Medulla oblongata (tissue), 1 donor: ENCODE results near the gene DGCR2.
"Not testable (repeated sequence)": the region's sequence is repeated elsewhere in the genome, so short reads cannot be mapped to it uniquely, and the experiment has no call there.

Source experiments
- DNase-seq: peaks from one replicate; pipeline ENCODE4 v3.0.0-alpha.2; 2015; ENCODE audit errors: extremely low spot score

The DGCR2 gene

GRCh38 chr22:19003508-19003907, 118.7 kb downstream of the DGCR2 start:
- no peak for DNase-seq

- DNase-seq: no peak
Observed at GRCh38 chr22:19002684-19003038, 119.6 kb downstream of the DGCR2 start.

DNA sequence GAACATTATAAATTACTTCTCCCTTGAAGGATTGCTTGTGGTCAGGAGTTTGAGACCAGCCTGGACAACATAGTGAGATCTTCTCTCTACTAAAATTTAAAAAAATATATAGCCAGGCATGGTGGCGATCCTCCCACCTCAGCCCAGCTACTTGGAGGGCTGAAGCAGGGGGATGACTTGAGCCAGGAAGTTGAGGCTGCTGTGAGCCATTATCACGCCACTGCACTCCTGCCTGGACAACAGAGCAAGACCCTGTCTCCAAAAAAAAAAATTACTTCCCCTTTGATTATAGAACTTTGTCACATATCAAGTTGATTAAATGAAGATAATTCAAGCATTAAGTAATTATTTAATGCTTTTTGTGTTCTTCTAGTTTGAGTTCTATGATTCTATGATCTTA, 121.0 kb downstream of the DGCR2 start:
- no peak for DNase-seq

- not testable (repeated sequence) for DNase-seq
Observed at GRCh38 chr22:19000106-19000505, 122.1 kb downstream of the DGCR2 start.

DNA sequence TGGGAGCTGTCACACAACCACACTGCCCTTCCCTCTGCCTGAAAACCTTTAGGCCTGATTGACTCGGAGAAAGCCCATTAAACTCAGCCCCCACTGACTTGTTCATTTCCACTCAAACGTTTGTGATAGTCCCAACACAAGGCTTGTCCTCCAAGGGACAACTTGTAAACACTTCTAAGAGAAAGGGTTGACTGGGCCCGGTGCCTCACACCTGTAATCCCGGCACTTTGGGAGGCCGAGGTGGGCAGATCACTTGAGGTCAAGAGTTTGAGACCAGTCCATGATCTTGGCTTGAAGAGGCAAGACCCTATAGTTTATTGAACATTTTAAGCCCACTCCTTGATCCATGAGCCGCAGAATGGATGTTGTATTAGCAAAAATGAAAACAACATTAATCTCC, 122.8 kb downstream of the DGCR2 start:
- DNase-seq: no peak

- DNase-seq: no peak
Observed at GRCh38 chr22:18999008-18999407, 123.2 kb downstream of the DGCR2 start.

- no peak for DNase-seq
Observed at GRCh38 chr22:18997925-18998315, 124.3 kb downstream of the DGCR2 start.

- no peak for DNase-seq
Observed at GRCh38 chr22:18997306-18997924, 124.8 kb downstream of the DGCR2 start.

- no peak for DNase-seq
Observed at GRCh38 chr22:18996376-18996900, 125.8 kb downstream of the DGCR2 start.

- DNase-seq: no peak
Observed at GRCh38 chr22:18995327-18995711, 126.9 kb downstream of the DGCR2 start.

DNA sequence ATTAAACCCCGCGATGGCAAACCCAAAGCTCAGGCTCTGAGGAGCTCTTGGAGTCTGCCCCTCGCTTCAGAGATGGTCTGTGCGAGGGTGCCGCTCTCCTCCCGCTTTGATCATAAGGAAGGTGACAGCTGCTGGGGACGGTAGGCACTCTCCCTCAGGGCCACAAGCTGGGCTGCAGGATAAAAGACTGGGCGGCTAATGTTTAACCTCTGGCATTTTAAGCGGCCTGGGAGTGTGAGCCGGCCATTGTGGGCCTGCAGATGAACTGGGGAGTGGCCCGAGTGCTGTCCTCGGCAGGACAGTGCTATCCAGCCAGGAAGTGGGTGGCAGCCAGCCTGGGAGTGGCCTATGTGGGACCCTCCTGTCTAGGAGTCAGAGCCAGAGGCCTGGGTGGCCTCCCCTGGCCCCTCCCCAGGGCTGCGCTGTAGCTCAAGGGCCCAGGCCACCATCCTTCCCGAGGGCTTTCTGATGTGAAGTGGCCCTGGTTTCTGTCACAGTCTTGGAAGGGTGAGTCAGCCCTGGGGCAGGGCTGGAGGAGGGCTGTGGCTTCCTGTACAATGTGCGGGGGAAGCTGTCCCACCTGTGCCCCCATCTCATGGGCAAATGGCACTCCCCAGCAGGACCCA, 127.4 kb downstream of the DGCR2 start:
- no peak for DNase-seq

- no peak for DNase-seq
Observed at GRCh38 chr22:18994056-18994455, 128.2 kb downstream of the DGCR2 start.

- no peak for DNase-seq
Observed at GRCh38 chr22:18992543-18993198, 129.5 kb downstream of the DGCR2 start.

GRCh38 chr22:18991821-18992442, 130.3 kb downstream of the DGCR2 start:
- no peak for DNase-seq

- DNase-seq: no peak
Observed at GRCh38 chr22:18991138-18991432, 131.1 kb downstream of the DGCR2 start.

DNA sequence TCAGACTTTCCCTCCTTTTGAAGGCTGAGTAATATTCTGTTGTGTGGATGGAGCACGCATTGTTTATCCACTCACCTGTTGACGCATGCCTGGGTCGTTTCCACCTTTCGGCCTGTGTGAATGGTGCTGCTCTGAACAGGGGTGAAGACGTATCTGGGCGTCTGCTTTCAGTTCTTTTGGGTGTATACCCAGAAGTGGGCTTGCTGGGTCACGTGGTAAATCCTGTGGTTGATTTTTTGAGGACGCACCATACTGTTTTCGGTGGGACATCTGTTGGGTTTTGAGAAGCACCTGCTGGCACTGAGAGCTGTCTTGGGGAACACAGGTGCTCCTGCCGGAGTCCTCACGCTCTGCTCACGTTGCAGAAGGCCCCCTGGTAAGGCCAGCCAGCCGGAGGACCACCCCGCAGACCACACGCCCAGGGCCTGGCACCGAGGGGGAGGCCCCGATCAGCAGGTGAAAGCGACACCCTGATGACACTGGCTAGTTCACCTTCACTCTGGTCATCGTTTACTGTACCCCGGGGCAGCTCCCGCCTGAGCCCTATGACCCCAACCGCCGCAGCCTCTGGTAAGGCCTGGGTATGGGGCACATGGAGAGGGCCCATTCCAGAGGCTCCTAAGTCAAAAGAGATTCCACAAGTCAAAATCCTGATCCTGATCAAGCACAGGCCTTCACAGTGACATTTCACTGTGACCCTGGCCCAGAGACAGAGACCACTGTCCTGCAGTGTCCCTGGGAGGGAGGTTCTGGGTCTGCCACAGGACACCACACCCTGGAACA, 131.7 kb downstream of the DGCR2 start:
- DNase-seq: no peak

GRCh38 chr22:18988958-18989357, 133.3 kb downstream of the DGCR2 start:
- DNase-seq: no peak

DNA sequence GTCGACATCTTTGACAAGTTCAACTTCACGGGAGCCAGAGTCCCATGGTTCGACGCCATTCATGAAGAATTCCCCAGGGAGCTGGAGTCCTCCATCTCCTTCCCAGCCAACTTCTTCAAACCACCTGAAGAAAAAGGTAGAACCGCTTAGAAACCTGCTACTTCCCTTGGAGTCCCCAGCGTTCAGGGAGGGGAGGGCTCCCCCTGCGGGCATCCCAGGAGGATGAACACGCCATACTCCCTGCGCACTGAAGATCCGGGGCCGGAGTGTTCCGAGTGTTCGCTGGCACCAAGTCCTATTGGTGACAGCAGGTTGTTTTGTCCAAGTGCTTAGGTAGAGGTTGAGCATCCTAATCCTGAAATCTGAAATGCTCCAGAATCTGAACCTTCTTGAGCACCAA, 134.4 kb downstream of the DGCR2 start:
- no peak for DNase-seq

DNA sequence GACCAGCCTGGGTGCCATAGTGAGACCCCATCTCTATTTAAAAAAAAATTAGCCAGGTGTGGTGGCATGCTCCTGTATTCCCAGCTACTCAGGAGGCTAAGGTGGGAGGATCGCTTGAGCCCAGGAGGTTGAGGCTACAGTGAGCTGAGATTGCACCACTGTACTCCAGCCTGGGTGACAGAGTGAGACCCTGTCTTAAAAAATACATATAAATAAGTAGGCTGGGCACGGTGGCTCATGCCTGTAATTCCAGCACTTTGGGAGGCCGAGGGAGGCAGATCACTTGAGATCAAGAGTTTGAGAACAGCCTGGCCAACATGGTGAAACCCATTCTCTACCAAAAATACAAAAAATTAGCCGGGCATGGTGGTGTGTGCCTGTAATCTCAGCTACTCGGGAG, 135.1 kb downstream of the DGCR2 start:
- not testable (repeated sequence) for DNase-seq
